Subcutaneous abdominal adipose tissue (tissue), 5 donors: ENCODE data around the gene TBX19.

Experiments
- H3K27ac ChIP-seq: one replicate; pipeline ENCODE4 v1.7.0; 2013; ENCODE audit warnings: low read depth, mild to moderate bottlenecking, inconsistent platforms, low read length, moderate library complexity
- H3K27me3 ChIP-seq, 5 donors: one replicate each; pipeline ENCODE4 v1.7.0; 2013; ENCODE audit warnings: low read length in 5 of 5, inconsistent platforms in 1 of 5; ENCODE audit not compliant: control insufficient read depth in 5 of 5, insufficient read depth in 4 of 5
- H3K36me3 ChIP-seq, 5 donors: one replicate each; pipeline ENCODE4 v1.7.0; 2013; ENCODE audit warnings: low read length in 5 of 5; ENCODE audit not compliant: control insufficient read depth in 5 of 5, insufficient read depth in 5 of 5
- H3K4me1 ChIP-seq, 5 donors: one replicate each; pipeline ENCODE4 v1.7.0; 2013; ENCODE audit warnings: low read length in 5 of 5, mild to moderate bottlenecking in 3 of 5, moderate library complexity in 1 of 5; ENCODE audit not compliant: control insufficient read depth in 5 of 5, insufficient read depth in 5 of 5
- H3K4me3 ChIP-seq, 5 donors: one replicate each; pipeline ENCODE4 v1.7.0; 2013; ENCODE audit warnings: low read length in 5 of 5, low read depth in 1 of 5
- H3K9ac ChIP-seq, 5 donors: one replicate each; pipeline ENCODE4 v1.7.0; 2013; ENCODE audit warnings: low read length in 5 of 5, mild to moderate bottlenecking in 4 of 5, moderate library complexity in 3 of 5
- H3K9me3 ChIP-seq, 5 donors: one replicate each; pipeline ENCODE4 v1.7.0; 2013; ENCODE audit warnings: low read length in 5 of 5; ENCODE audit not compliant: control insufficient read depth in 5 of 5
- donor health status: healthy.
- donor health status: healthy.
- donor health status: healthy.
- donor health status: healthy.
- donor health status: healthy.

TBX19 gene

DNA sequence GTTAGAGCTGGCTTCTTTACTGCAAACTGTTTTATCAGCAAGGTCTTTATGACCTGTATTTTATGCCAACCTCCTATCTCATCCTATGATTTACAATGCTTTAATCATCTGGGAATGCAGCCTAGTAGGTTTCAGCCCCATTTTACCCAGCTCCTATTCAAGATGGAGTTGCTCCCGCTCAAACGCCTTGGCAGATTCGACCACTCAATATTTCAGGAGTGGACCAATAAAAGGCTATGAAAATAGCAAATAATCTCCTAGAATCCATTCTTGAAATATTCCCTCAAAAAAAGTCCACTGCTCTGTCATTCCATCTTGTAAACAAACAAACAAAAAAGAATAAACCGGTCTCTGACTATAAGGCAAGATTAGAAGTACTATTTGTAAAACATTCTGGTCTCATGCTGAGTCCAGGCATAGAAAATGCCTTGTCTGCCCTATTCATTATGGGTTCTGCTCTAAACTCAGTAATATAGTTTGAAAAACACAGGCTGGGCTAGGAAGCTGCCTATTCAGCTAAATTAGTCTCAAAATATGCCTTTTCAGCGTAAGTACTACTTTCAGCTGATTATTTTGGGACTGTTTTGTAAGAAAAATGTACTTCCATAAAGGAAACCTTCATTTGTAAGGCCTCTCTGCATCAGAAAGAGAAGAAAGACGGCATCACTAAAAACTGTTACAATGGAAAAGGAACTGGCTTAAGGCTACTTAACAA, 53.0 kb downstream of the TBX19 start:
- no peak overlapping the region for H3K27ac ChIP-seq
- H3K4me1 ChIP-seq, result no peaks in the 10 kb centered on the region
- H3K4me3 ChIP-seq, result no peak overlapping the region
- no peaks in the 10 kb centered on the region for H3K27me3 ChIP-seq
- H3K36me3 ChIP-seq, result no peaks in the 10 kb centered on the region
- no peak overlapping the region for H3K9ac ChIP-seq
- H3K9me3 ChIP-seq, result no peaks in the 10 kb centered on the region

DNA sequence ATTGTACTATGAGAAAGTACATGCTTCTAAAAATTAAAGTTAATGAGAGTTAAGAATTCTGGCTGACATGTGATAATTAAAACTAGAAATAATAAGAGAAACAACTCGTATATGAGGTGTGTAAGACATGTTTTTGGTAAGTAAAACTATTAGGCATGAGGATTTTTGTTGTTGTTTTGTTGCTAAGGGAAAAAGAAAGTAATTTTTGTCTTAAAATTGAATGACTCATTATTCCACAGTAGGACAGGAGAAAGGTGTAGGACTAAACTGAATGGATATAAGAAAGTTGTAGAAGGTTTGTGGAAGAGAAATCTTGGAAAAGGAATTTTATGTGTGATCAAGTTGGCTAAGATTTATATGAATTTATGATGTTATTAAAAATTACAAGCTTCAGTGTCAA, 54.8 kb downstream of the TBX19 start:
- H3K9me3 ChIP-seq, result no peaks in the 10 kb centered on the region
- H3K27ac ChIP-seq, result no peak overlapping the region

DNA sequence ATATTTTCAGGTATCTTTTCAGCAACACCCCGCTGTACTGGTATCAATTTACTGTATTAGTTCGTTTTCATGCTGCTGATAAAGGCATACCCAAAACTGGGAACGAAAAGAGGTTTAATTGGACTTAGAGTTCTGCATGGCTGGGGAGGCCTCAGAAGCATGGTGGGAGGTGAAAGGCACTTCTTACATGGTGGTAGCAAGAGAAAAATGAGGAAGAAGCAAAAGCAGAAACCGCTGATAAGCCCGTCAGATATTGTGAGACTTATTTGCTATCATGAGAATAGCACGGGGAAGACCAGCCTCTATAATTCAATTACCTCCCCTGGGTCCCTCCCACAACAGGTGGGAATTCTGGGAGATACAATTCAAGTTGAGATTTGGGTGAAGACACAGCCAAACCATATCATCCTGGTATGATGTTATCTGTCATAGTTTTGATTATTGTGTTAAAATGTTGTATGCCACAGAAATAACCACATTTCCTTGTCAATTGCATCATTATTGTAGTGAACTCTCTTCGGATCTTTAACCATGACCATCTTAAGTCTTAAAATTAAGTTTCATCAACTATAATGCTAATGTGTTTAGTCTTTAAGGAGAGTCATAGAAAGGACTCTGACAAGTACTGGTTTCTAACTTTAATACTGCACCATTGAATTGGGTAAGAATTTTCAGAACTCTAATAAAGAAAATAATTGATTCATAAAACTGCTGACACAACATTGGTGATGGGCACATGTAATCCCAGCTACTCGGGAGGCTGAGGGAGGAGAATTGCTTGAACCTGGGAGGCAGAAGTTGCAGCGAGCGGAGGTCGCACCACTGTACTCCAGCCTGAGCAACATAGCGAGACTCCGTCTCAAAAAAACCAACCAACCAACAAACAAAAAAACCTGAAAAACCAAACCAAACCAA, 58.2 kb downstream of the TBX19 start:
- no peak overlapping the region for H3K9ac ChIP-seq
- H3K27me3 ChIP-seq, result no peaks in the 10 kb centered on the region
- no peak overlapping the region for H3K27ac ChIP-seq
- peaks cover 0 to 7% (median 2%) of the 10 kb centered on the region in 5 donors for H3K4me1 ChIP-seq
- H3K9me3 ChIP-seq, result no peaks in the 10 kb centered on the region
- no peaks in the 10 kb centered on the region for H3K36me3 ChIP-seq
- H3K4me3 ChIP-seq, result no peak overlapping the region

More for the DNA sequence above, 54.8 kb downstream of the TBX19 start:
- Histone ChIP-seq H3K4me1 (no peaks in the 10 kb centered on the region), H3K9ac (no peak overlapping the region), H3K36me3 (no peaks in the 10 kb centered on the region), H3K4me3 (no peak overlapping the region), H3K27me3 (no peaks in the 10 kb centered on the region)

DNA sequence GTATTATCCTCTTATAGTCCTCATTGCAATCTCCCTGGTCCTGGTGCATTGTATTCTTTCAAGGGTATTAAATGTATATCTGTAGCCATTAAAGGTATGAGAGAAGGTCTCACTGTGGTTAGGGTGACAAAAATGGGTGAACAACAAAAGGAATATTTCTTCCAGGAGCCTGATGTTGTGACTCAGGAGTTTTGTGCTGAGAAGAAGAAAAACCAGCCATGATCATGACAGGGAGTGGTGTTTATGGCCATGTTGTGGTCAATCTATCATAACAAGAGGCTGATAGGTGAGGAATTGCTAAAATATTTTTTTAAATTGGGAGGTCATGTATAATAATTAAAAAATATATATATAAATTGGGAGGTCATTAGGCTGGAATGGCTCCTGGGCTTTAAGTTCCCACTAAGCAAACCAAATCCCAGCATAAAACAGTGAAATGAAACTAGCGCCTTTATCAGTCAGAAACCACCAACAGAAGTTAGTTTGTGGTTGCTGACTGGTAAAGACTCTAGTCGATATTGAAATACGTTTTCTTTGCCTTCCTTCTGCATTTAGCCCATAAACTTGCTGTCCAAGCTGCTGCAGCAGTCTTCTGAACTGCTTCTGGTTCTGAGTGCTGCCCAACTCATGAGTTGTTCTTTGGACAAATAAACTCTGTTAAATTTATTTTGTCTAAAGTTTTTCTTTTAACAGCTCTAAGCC, 60.3 kb downstream of the TBX19 start:
- Histone ChIP-seq H3K9me3 (no peaks in the 10 kb centered on the region), H3K27me3 (no peaks in the 10 kb centered on the region), H3K4me1 (peaks cover 0 to 7% (median 2%) of the 10 kb centered on the region in 5 donors), H3K36me3 (no peaks in the 10 kb centered on the region), H3K27ac (no peak overlapping the region), H3K4me3 (no peak overlapping the region), H3K9ac (no peak overlapping the region)

DNA sequence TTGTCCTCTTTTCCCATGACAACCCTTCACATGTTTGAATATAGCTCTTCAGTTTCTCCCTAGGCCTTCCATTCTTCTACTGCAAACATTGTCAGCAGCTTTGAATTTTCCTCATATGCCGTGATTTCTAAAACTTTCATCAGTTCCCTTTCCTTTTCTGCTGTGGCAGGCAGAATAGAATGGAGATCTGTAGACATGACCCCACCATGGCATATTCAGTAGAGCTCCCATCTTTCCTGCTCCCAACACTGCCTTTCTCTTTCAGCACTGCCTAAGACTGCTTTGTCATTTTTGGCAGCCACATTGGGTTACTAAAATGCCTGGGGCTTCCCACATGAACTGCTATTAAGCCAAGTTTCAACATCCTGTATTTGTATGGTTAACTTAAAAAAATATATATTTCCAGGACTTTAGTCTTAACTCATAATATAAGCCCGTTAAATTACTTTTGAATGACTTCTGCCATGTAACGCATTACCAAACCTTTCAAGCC, 60.9 kb downstream of the TBX19 start:
- Histone ChIP-seq H3K9me3 (no peaks in the 10 kb centered on the region), H3K9ac (no peak overlapping the region), H3K4me3 (no peak overlapping the region), H3K27ac (no peak overlapping the region), H3K4me1 (peaks cover 0 to 7% (median 2%) of the 10 kb centered on the region in 5 donors), H3K27me3 (no peaks in the 10 kb centered on the region), H3K36me3 (no peaks in the 10 kb centered on the region)

DNA sequence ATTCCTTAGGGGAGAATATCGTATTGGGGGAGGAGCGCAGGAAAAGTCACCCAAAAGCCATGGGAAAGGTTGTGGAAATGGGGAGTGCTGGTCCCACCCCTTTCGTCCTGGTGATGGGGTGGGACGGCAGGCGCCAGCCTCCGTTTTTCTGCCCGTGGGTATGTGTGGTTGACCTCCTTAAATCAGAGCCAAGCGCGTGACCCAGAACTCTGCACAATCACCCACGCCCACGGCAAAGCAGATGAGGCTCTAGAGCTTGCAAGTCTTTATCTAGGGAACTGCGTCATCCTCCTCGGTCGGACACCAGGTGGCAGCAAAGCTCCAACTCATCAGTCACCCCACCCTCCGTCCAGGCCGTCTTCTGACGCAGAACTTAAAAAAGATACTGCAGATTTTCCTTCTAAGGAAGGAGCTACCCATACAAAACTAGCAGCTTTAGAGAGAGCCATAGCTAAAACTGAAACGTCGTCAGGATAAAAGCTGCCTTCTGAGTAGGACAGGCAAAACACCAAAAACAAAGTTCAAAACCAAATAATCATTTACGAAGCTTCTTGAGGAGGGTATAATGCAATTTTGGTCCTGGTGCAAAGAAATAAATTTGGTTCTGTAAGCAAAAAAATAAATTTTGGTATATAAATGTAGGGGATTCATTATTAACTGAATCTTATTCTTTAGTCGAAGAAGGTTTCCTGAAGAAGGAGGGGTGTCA, 62.0 kb downstream of the TBX19 start:
- H3K9ac ChIP-seq, result no peak overlapping the region
- no peaks in the 10 kb centered on the region for H3K36me3 ChIP-seq
- H3K27ac ChIP-seq, result no peak overlapping the region
- H3K27me3 ChIP-seq, result no peaks in the 10 kb centered on the region
- H3K9me3 ChIP-seq, result peaks cover 0 to 3% (median 0%) of the 10 kb centered on the region in 5 donors
- peak overlapping the region; percentile 28 to 53 (median 52) for H3K4me3 ChIP-seq
- H3K4me1 ChIP-seq, result peaks cover 0 to 7% (median 2%) of the 10 kb centered on the region in 5 donors

DNA sequence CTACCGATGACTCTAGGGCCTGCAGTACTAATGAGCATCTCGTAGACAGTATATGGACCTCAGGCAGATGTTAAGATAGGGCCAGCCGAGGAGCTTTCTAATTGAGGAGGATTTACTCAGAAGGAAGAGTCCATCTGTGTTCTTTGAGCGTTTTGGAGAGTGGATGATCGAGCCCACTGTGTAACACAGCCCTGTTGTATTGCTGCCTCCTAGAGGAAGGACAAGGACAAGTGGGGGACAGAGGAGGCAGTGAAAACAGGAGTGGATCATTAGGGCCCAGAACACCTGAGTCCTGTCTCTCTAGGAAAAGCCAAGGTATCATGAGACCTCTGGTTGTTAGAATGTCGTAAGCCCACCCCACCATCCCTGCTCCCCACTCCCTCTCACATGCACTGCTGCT, 62.9 kb downstream of the TBX19 start:
- Histone ChIP-seq H3K4me1 (peaks cover 0 to 7% (median 2%) of the 10 kb centered on the region in 5 donors), H3K4me3 (no peak overlapping the region), H3K27ac (no peak overlapping the region), H3K9ac (no peak overlapping the region), H3K27me3 (no peaks in the 10 kb centered on the region), H3K9me3 (peaks cover 0 to 3% (median 0%) of the 10 kb centered on the region in 5 donors), H3K36me3 (no peaks in the 10 kb centered on the region)

DNA sequence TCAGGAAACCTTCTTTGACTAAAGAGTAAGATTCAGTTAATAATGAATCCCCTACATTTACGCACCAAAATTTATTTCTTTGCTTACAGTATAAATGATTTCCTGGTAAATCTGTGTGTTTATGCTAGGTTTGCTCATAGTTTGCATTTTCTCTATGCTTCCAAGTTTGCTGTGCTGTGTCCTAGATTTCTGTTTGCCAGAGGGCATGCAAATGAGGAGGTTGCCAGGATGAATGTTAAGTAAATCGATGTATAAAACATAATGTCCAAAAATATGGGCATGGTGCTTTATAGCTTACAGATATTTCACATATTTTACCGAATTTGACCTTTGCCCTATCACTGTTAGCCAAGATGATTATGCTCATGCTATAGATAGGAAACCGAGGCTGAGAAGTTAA, 63.8 kb downstream of the TBX19 start:
- Histone ChIP-seq H3K4me3 (no peak overlapping the region), H3K27ac (no peak overlapping the region), H3K27me3 (no peaks in the 10 kb centered on the region), H3K9ac (no peak overlapping the region), H3K4me1 (peaks cover 0 to 7% (median 2%) of the 10 kb centered on the region in 5 donors), H3K9me3 (peaks cover 0 to 3% (median 0%) of the 10 kb centered on the region in 5 donors), H3K36me3 (no peaks in the 10 kb centered on the region)

DNA sequence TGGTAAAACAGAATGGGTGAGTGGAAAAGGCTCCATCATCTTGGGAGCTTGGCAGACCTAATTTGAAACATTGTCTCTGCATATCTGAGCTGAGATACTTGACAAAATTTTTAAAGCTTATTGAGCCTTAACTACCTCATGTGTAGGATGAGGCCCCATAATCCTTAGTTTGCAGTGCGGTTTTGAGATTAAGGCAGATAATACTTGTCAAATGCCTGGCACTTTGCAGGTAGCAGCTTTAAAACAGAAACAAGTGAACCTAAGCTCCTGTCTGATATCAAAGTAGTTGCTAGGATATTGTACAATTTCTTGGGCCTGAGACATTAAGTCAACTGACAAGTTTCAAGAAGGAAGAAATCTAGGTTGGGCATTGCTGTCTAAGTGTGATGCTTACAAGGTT, 65.3 kb downstream of the TBX19 start:
- Histone ChIP-seq H3K9ac (no peak overlapping the region), H3K4me3 (no peak overlapping the region), H3K4me1 (peaks cover 0 to 7% (median 2%) of the 10 kb centered on the region in 5 donors), H3K36me3 (no peaks in the 10 kb centered on the region), H3K9me3 (peaks cover 0 to 3% (median 0%) of the 10 kb centered on the region in 5 donors), H3K27me3 (no peaks in the 10 kb centered on the region), H3K27ac (no peak overlapping the region)
